ENCODE measurements around the gene RRP1.

Gene RRP1

DNA sequence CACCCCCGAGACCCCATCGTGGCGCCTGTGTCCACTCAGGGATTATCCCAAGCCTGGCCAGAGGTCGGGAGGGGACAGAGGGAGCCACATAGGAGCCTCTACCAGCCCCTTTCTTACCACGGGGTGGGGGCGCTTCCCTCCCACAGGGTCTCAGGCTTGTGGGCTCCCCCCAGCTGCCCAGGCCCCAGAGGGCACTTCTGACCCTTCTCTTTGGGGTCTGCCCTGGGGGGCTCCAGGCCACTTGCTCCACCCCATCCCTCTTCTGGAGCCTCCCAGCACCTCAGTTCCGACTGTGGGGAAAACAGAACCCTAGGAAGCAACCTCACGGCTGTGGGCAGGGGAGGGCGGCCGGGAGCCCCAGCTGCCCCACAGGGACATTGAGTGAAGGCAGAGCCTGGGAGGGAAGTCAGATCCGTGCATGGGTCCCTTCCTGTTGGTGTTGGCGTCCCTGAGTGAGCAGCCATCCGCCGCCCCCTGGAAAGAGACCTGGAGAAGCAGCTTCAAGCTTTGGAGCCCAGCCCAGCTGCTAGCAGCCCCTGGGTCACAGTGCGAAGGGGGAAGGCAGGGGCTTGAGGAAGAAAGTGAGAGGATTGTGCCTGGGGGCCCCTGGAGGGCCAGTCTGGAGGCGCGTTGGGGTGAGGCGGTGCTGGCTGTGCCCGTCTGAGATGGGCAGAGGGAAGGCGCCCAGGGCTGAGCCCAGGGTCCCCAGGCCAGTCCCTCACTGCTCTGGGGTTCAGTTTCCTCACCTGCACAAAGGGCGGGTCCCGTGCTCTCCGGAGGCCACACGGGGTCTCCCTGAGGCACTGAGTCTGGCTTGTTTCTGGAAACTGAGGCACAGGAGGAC lies 22.1 kb downstream of the RRP1 start:
- Histone ChIP-seq H3K4me2 (ENCODE audit: low read depth, low read length, poor library complexity, severe bottlenecking) (no peak overlapping the region), H3K27me3 (ENCODE audit: low read length) (no peaks in the 10 kb centered on the region), H3K79me2 (ENCODE audit: insufficient read depth, low read length) (no peaks in the 10 kb centered on the region), H3K36me3 (ENCODE audit: low read length) (no peaks in the 10 kb centered on the region), H3K9ac (ENCODE audit: low read length) (no peak overlapping the region), H3F3A (ENCODE audit: insufficient read depth) (no peaks in the 10 kb centered on the region), H3K9me3 (ENCODE audit: insufficient read depth, low read length) (no peaks in the 10 kb centered on the region), H3K4me3 (ENCODE audit: insufficient read depth, low read length, poor library complexity, severe bottlenecking) (no peak overlapping the region), H2AFZ (ENCODE audit: low read depth, low read length, severe bottlenecking) (no peak overlapping the region), H4K20me1 (ENCODE audit: low read depth, low read length) (no peaks in the 10 kb centered on the region), H3K9me2 (replicated peaks; ENCODE audit: insufficient read depth, low read length) (no peaks in the 10 kb centered on the region), H3K27ac (ENCODE audit: low read depth, low read length) (no peak overlapping the region)
- TF ChIP-seq EZH2phosphoT487 (conservative IDR thresholded peaks at IDR 0.05; ENCODE audit: low read length) = no peak
- TF ChIP-seq, protein P1, sequence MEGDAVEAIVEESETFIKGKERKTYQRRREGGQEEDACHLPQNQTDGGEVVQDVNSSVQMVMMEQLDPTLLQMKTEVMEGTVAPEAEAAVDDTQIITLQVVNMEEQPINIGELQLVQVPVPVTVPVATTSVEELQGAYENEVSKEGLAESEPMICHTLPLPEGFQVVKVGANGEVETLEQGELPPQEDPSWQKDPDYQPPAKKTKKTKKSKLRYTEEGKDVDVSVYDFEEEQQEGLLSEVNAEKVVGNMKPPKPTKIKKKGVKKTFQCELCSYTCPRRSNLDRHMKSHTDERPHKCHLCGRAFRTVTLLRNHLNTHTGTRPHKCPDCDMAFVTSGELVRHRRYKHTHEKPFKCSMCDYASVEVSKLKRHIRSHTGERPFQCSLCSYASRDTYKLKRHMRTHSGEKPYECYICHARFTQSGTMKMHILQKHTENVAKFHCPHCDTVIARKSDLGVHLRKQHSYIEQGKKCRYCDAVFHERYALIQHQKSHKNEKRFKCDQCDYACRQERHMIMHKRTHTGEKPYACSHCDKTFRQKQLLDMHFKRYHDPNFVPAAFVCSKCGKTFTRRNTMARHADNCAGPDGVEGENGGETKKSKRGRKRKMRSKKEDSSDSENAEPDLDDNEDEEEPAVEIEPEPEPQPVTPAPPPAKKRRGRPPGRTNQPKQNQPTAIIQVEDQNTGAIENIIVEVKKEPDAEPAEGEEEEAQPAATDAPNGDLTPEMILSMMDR (IDR thresholded peaks at IDR 0.05; ENCODE audit: insufficient read depth, low read length, poor library complexity, severe bottlenecking) = no peak

DNA sequence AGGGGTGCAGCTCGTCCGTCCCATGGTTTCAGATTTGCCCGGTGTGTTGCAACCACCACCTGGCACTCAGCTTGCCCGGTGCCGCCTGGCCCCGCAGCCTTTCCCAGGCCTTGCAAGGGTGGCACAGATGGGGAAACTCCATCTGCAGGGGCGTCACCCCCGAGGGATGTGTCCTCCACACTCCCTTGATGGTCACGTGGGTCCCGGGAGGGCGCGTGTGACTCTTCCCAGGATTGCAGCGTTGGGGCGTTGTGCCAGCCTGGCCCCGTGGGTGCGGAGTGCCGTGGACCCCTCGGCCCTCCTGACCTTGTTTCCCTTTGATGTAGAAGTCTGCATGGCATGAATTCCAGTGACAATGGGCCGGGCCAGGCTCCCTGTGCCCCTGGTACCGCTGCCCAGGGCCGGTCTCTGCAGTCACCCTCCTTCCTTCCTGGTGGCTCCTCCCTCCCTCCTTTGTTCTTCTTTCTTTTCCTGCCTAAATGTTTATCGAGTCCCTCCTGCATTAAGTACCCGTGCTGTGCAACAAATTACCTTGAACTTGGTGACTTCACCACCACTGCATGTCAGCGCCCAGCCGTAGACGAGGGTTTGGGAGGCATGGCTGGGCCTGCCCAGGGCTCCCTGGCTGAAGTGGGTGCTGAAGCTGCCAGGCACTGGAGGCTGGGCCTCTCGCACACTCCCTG lies 22.9 kb downstream of the RRP1 start:
- Histone ChIP-seq H3K4me3 (ENCODE audit: insufficient read depth, low read length, poor library complexity, severe bottlenecking) (no peak overlapping the region), H3K27me3 (ENCODE audit: low read length) (no peaks in the 10 kb centered on the region), H3K36me3 (ENCODE audit: low read length) (no peaks in the 10 kb centered on the region), H3F3A (ENCODE audit: insufficient read depth) (no peaks in the 10 kb centered on the region), H3K9me2 (replicated peaks; ENCODE audit: insufficient read depth, low read length) (no peaks in the 10 kb centered on the region), H3K27ac (ENCODE audit: low read depth, low read length) (no peak overlapping the region), H2AFZ (ENCODE audit: low read depth, low read length, severe bottlenecking) (no peak overlapping the region), H3K79me2 (ENCODE audit: insufficient read depth, low read length) (no peaks in the 10 kb centered on the region), H3K9me3 (ENCODE audit: insufficient read depth, low read length) (no peaks in the 10 kb centered on the region), H3K4me2 (ENCODE audit: low read depth, low read length, poor library complexity, severe bottlenecking) (no peak overlapping the region), H3K9ac (ENCODE audit: low read length) (no peak overlapping the region), H4K20me1 (ENCODE audit: low read depth, low read length) (no peaks in the 10 kb centered on the region)
- no peak for TF ChIP-seq EZH2phosphoT487 (conservative IDR thresholded peaks at IDR 0.05; ENCODE audit: low read length)
- TF ChIP-seq, protein P1 (IDR thresholded peaks at IDR 0.05; ENCODE audit: insufficient read depth, low read length, poor library complexity, severe bottlenecking) = no peak

DNA sequence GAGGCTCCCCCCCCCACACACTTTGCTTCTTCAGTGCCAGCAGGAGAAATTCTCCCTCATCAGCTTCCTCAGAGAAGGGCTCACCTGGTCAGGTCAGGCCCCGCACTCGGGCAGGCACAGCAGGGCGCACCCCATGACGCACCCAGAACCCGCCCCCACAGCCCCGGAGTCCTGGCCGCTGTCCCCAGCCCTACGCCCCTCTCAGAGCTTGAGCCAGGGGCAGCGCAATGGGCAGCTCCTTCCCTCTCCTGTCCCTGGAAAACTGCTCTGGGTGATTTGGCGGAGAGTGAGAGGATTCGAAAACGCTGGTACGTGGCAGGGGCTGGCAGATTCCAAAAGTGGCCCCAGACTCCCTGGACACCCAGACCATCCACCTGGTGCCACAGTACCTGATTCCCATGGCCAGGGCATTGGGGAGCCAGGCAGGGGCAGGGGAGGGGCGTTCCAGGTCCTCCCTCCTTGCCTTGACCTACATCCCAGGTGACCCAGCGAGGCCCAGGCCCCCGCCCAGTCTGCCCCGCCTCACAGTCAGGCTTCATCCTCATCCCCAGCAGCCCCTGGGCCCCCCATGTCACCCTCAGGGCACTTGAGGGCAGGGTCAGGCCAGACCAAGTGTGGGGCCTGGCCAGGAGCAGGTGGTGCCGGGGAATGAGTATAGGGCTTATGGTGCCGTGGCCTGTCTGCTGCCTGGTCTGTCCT lies 23.7 kb downstream of the RRP1 start:
- TF ChIP-seq, protein P1 (IDR thresholded peaks at IDR 0.05; ENCODE audit: insufficient read depth, low read length, poor library complexity, severe bottlenecking) = no peak
- TF ChIP-seq EZH2phosphoT487 (conservative IDR thresholded peaks at IDR 0.05; ENCODE audit: low read length) = no peak
- Histone ChIP-seq H3K4me2 (ENCODE audit: low read depth, low read length, poor library complexity, severe bottlenecking) (no peak overlapping the region), H3K9ac (ENCODE audit: low read length) (no peak overlapping the region), H3K27ac (ENCODE audit: low read depth, low read length) (no peak overlapping the region), H3K27me3 (ENCODE audit: low read length) (no peaks in the 10 kb centered on the region), H2AFZ (ENCODE audit: low read depth, low read length, severe bottlenecking) (no peak overlapping the region), H3K79me2 (ENCODE audit: insufficient read depth, low read length) (no peaks in the 10 kb centered on the region), H3F3A (ENCODE audit: insufficient read depth) (no peaks in the 10 kb centered on the region), H3K36me3 (ENCODE audit: low read length) (no peaks in the 10 kb centered on the region), H3K4me3 (ENCODE audit: insufficient read depth, low read length, poor library complexity, severe bottlenecking) (no peak overlapping the region), H4K20me1 (ENCODE audit: low read depth, low read length) (no peaks in the 10 kb centered on the region), H3K9me3 (ENCODE audit: insufficient read depth, low read length) (no peaks in the 10 kb centered on the region), H3K9me2 (replicated peaks; ENCODE audit: insufficient read depth, low read length) (no peaks in the 10 kb centered on the region)
